Astrocyte of the hippocampus (primary cell): ENCODE results near the gene MAP2K2.

Experiments used
- DNase-seq: peaks from one replicate; pipeline ENCODE4 v3.0.0; 2011; ENCODE audit warnings: low read depth, low spot score

MAP2K2 gene

DNA sequence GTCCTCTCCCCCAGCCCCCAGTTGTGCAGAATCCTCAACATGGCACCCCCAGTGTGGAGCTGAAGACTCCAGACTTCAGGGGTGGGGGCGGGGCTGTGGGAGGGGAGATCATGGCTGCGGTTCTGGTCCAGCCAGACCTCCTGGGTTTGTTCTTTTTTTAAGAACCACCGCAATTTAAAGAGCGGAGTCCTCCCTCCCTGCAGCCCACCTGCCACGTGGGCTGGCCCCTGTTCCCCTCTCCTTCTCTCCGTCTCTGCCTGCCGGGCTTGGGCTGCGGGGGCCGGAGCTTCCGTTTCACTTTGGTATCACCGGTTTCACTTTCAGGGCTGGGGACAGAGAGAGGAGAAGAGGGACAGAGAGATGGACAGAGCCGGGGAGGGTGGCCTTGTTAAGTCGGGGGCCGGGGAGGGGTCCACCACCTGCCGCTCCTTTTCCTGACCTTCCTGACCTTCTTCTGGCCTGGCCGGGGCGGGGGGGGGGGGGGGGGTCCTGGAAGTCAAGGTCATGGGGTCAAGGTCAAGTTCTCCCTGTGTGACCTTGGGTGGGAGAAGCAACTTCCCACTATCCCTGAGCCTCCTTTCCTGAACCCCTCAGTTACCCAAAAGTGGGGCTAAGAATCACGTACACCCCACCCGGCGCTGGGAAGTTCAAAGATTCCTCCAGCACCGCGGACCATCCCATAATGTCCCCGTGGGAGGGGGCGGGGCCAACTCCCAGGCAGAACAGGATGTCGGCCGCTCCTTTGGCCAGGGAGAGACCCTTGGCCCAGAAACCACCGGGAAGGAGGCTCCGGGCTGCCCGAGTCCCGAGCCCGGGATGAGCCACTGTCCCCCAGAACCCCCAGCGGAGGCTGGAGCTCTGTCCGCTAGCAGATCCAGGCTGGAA, 45.9 kb downstream of the MAP2K2 start:
- DNase-seq = peak; percentile 49

- DNase-seq = no peak
Measured at GRCh38 chr19:4077007-4077374, 46.9 kb downstream of the MAP2K2 start.

DNA sequence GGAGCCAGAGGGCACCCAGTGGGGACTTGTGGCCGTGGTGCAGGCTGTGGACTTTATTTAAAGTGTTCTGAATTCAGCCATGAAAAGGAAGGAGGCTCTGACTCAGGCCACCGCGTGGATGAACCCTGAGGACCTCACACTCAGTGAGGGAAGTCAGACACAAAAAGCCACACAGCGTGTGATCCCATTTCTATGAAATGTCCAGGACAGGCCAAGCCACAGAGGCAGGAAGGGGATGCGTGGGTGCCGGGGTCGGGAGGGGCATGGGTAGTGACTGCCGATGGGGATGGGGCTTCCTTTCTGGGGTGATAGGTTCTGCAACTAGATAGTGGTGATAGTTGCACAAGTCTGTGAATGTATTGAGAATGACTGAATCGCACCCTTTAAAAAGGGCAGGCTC, 48.5 kb downstream of the MAP2K2 start:
- no peak for DNase-seq

DNA sequence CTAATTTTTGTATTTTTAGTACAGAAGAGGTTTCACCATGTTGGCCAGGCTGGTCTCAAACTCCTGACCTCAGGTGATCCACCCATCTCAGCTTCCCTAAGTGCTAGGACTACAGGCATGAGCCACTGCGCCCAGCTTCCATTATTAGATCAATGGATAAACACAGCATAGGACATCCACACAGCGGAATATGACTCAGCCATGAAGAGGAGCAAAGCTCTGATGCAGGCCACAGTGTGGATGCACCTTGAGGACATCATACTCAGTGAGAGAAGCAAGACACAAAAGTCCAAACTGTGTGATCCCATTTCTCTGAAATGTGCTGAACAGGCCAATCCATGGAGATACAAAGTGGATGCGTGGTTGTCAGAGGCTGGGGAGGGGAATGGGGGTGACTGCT, 52.3 kb downstream of the MAP2K2 start:
- DNase-seq = no peak

DNA sequence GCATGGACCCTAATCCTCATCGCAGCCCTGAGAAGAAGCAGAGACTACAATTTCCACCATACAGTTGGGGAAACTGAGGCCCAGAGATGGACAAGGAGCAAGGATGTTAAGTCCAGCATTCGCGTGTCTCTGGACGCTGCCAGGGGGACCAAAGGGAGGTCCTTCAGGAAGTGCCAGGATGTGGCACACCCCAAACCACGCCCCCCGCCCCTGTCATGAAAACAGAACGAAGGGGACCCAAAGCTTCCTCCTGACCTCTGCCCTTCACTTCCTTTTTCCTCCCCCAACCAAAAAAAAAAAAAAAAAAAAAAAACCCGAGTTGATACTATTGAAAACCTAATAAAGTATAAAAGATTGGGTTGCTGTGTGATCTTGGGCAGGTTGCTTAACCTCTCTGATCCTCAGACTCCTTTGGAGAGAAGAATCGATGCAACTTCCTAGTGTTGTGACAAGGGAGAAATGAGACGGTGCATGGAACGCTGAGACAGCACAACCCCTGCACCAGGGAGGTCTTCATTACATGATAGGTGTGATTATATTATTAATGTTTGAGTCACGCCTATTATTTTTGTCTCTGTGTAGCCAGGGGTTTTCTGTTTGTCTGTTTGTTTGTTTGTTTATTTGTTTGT, 54.5 kb downstream of the MAP2K2 start:
- no peak for DNase-seq

GRCh38 chr19:4068047-4068966, 55.6 kb downstream of the MAP2K2 start:
- DNase-seq = no peak

DNA sequence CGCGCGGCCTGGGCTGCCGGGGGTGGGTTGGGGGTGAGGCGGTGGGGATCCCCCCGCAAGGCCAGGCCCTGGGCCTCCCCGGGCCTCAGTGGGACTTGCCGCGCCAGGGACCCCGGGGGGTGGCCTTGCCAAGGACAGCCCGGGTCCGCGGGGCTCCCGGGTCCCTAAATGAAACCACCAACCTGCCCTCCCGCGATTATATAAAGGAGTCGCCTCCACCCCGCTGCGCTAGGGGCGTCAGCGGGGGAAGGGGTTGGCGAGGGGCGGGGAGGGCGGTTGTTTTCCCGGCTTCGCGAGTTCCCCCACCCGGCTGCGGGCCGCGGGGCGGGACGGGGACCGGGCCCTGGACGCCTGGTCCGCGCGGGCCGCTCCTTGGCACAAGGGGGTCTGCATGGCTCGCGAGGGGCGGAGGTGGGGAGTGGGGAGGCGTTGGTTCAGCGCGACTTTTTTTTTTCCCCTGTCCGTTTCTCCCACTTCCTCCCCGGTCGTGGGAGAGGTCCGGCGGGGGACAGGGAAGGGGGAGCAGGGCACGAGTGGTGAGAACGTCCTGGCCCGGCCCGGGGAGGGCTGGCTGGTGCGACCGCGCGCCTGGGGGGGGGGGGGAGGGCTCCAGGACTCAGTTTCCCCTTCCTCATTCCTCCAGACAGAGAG, 56.4 kb downstream of the MAP2K2 start:
- peak; percentile 41 for DNase-seq

DNA sequence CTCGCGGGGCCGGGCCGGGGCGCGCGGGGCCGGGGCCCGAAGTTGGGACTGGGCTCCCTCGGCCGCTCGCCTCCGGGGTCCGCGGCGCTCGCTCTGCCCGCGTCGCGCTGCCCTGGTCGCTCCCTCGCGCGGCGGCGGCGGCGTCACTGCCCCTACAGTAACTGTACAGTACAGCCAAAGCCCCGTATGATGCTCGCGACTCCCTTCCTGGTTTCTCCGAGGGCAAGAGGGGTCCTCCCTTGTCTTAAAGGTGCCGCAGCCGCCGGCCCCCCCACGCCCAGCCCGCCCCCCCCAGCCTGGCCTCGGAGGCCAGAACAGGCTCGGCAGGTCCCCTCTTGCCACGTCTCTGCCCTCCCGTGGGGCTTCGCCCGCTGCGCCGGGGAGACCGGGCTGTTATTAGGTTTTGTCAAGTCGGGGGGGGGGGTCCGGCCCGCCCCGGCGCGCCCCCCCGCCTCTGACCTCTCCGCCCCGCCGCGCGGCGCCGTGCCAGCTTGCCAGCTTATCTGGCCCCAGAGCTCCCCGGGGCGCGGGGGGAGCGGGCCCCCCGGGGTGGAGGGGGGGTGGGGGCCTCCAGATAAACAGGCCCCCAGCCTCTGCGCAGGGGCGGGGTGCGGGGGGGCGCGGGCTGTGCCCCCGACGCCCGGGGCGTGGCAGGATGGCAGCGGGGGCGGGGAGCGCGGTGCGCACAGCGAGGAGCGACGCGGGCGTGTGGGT, 57.1 kb downstream of the MAP2K2 start, which contains the start of gene ZBTB7A:
ZBTB7A (minus strand) TSS at position 218 of the 714 bp plus-strand sequence. CDS start 11,667 bp downstream, outside the sequence.
- peak; percentile 80 for DNase-seq

- DNase-seq = no peak
Measured at GRCh38 chr19:4066176-4066606, 57.7 kb downstream of the MAP2K2 start.

- DNase-seq = peak; percentile 99
Measured at GRCh38 chr19:4065430-4066175, 58.3 kb downstream of the MAP2K2 start.

- peak; percentile 73 for DNase-seq
Measured at GRCh38 chr19:4064496-4065260, 59.2 kb downstream of the MAP2K2 start.

- peak; percentile 65 for DNase-seq
Measured at GRCh38 chr19:4064149-4064495, 59.8 kb downstream of the MAP2K2 start.

DNA sequence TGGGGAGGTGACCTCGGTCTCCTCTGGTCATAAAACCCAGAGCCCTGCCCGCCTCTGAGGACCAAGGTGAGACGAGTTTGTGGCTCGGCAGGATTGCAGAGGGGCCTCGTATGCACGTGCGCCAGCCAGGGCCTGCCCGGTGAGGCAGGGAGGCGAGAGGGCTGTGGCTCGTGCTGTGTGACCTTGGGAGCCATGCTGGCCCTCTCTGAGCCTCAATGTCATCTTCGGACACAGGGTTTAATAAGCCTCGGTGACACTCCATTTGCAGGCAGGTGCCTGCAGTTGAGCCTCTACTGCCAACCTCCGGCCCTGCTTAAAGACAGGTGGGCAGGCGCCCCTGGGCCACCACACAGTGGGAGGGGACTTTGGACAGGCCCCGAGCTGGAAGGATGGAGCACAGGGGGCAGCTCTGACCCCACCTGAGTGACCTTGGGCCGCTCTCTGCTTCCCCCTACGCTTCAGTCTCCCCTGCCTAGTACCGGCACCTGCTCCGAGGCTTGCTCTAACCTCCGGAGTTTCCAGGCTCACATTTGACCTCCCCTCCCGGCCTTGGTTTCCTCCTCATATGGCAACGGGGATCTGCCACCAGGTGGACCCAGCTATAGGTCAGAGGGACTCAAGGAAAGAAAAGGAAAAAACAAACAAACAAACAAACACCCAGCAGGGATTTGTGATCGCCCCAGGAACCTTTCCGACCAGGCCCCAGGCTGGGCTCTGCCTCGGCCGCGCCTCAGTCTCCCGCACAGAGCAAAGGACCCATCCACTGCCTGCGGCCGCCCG, 60.4 kb downstream of the MAP2K2 start:
- DNase-seq = no peak

DNA sequence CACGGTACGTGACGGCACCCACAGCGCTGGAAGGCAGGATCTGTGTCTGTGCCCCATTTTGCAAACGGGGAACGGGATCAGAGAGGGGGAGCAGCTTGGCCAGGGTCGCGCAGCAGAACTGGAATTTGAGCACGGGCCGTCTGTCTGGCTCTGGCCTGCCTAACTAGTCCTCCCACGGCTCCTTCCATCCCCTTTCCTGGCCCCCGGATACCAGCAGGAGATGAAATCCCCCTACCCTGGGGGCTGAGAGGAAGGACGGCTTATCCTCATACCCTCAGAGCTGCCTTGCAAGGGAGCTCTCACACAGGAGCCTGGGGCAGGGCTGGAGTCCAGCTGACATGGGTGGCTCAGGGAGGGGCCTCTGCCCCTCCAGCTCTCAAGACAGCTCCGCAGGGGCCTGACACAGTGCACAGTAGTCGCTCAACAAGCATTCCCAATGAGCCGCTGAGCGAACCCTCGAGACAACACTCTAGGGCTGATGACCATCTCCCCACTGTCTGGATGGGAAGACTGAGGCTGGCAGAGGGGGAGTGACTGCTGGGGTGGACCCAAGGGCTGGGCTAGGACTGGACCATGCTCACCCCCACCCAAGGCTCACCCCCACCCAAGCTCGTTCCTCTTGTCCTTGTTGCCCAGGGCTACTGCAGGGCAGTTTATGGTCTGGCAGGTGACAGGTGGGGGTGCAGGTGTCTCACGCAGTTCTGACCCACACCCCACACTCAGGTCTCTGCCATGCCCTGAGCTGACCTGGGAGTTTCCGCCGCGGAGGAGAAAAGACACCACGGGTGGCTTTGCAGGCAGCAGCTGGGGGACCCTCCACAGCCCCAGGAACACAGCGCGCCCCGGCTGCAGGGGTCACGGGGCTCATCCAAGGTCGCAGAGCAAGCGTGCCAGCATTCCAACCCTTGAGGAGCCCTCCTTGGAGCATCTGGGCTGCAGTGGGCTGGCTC, 61.2 kb downstream of the MAP2K2 start:
- DNase-seq = no peak

DNA sequence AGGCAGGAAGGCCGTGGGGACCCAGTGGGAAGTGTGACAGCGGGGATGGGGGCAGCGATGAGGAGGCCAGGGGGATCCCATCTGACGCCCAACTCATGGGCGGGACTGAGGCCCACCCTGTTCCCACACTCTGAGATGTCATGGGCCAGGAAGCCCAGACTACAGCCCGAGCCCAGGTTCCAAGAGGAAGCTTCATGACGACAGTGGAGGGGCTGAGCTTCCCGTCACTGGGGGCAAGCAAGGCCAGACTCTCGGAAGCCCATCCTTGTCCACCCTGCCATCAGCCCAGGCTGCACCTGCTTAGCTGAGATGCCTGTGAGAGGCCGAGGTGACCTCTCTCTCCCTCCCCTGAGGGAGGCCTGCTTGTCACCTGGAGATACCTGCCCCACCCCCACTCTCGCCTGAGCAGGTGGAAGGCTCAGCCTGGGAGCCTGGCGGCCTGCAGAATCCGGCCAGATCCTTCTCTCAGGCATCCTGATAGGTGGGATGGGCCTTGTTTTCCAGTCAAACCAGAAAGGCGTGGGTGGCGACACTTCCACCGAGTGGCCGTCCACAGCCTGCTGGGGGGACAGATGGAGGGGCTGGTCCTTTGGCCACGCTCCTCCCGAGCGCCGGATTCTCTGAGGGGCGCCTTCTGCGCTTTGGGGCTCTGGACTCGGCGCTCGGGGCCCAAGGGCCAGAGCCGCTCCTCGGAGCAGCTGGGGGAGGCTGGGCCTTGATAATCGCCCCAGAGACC, 62.1 kb downstream of the MAP2K2 start:
- DNase-seq = no peak

- DNase-seq = peak; percentile 47
Measured at GRCh38 chr19:4061178-4061682, 62.7 kb downstream of the MAP2K2 start.
